Fibroblast of pulmonary artery (primary cell): ENCODE results near the gene EEF2K.

ENCODE experiments used
- DNase-seq: peaks from one replicate; pipeline ENCODE4 v3.0.0-alpha.2; 2010; ENCODE audit warnings: low read depth
- H3K4me3 ChIP-seq: replicated peaks from 2 replicates; pipeline ENCODE4 v1.5.1; 2011; ENCODE audit warnings: low read depth, mild to moderate bottlenecking, control low read depth, low read length, moderate library complexity
- CTCF ChIP-seq: IDR thresholded peaks from 2 replicates; pipeline ENCODE4 v1.5.1; 2011; ENCODE audit warnings: mild to moderate bottlenecking, control low read depth, low read length, inconsistent platforms; ENCODE audit errors: missing control alignments

Gene EEF2K

GRCh38 chr16:22250522-22250921 lies 44.4 kb downstream of the EEF2K start:
- no peak overlapping the region for H3K4me3 ChIP-seq
- no peak for TF ChIP-seq CTCF
- DNase-seq, result peak; percentile 42

GRCh38 chr16:22252317-22252716 lies 46.2 kb downstream of the EEF2K start:
- TF ChIP-seq CTCF, result no peak

GRCh38 chr16:22253272-22253671 lies 47.2 kb downstream of the EEF2K start:
- H3K4me3 ChIP-seq, result no peak overlapping the region
- TF ChIP-seq CTCF, result no peak
- DNase-seq, result no peak

More at GRCh38 chr16:22252317-22252716, 46.2 kb downstream of the EEF2K start:
- DNase-seq, result no peak
- no peak overlapping the region for H3K4me3 ChIP-seq

GRCh38 chr16:22255335-22255734 lies 49.3 kb downstream of the EEF2K start:
- DNase-seq, result peak; percentile 10
- no peak overlapping the region for H3K4me3 ChIP-seq
- TF ChIP-seq CTCF, result no peak

- DNase-seq, result no peak
- no peak overlapping the region for H3K4me3 ChIP-seq
- no peak for TF ChIP-seq CTCF
These were observed 51.4 kb downstream of the EEF2K start for GRCh38 chr16:22257440-22257839.

- no peak for DNase-seq
- H3K4me3 ChIP-seq, result no peak overlapping the region
- TF ChIP-seq CTCF, result no peak
These were observed 54.4 kb downstream of the EEF2K start for GRCh38 chr16:22260490-22260889.

GRCh38 chr16:22262460-22262859 lies 56.4 kb downstream of the EEF2K start:
- no peak for TF ChIP-seq CTCF
- no peak overlapping the region for H3K4me3 ChIP-seq
- DNase-seq, result peak; percentile 41
